ENCODE data around the gene ABI2.
A peak's percentile ranks its signal among the peaks of the same experiment; 100 is the strongest.

The ABI2 gene

GRCh38 chr2:203451689-203452088 lies 123.5 kb downstream of the ABI2 start:
- no peak for DNase-seq
- TF ChIP-seq GATA1 (IDR thresholded peaks at IDR 0.05; ENCODE audit: low read depth, low read length) (no peak), POLR2A (IDR thresholded peaks at IDR 0.05; ENCODE audit: low read length) (no peak)

DNA sequence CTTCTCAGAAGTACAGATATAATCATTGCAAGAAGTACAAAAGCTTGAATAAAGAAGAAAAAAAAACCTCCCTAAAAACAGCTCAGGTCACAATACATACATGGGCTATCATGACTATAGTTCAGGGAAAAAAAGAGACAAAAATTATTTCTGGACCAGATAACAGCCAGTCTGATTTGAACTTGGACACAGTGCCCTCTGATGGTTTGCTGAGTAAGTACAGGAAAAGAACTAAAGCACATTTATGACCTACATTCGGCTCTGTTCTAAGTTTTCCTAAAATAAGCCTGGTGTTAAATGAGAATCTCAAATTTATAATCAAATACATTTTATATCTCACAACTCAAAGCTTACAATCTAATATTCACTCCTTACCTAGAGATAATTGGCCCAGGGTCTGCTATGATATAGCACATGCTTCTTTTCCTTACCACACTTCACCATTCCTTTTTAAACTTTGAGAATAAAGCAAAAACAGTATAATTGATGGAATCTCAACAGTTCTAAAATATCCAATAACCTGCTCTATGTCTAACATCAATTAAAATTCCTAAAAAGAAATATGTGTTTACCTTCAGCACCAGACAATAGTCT lies 125.8 kb downstream of the ABI2 start:
- TF ChIP-seq POLR2A (IDR thresholded peaks at IDR 0.05; ENCODE audit: low read length): no peak
- no peak for TF ChIP-seq GATA1 (IDR thresholded peaks at IDR 0.05; ENCODE audit: low read depth, low read length)
- DNase-seq: peak; percentile 75 to 82

DNA sequence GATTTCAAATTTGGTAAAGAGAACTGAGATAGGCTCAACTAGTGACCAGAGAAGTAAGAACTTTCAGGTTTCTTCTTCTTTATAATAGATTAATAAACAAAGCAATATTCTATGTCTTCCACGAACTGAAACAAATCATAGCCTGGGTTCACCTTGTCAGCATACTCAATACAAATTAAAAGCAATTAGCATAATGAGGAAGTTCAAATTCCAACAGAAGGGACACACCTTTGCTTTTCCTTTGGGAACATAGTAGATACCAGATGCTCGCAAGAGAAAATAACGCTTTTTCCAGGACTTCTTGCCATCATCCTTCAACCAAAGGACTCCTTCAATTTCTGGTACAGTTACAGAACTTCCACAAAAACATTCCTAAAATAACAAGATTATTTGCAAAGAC lies 127.0 kb downstream of the ABI2 start:
- no peak for DNase-seq

DNA sequence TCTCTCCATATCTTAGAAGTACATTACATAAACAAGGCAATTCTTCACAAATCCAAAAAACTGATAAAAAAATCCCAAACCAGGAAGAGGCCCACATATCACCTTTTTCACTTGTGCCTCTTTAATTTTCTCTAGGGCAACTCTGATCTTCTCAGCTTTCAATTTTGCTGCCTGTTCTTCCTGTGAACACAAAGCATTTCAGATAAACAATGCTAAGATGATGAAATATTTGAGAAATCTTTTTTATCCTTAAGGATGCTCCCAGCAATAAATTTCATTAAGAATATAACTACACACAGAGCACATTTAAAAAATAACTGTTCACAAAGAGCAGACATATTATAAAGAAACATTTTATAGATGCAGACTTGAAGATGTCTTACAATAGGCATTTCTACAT lies 133.6 kb downstream of the ABI2 start:
- DNase-seq: no peak
- TF ChIP-seq GATA1 (IDR thresholded peaks at IDR 0.05; ENCODE audit: low read depth, low read length): no peak
- TF ChIP-seq POLR2A (IDR thresholded peaks at IDR 0.05; ENCODE audit: low read length): no peak

More for the DNA sequence above, 127.0 kb downstream of the ABI2 start:
- TF ChIP-seq POLR2A (IDR thresholded peaks at IDR 0.05; ENCODE audit: low read length): no peak
- TF ChIP-seq GATA1 (IDR thresholded peaks at IDR 0.05; ENCODE audit: low read depth, low read length): no peak

- no peak for DNase-seq
- TF ChIP-seq GATA1 (IDR thresholded peaks at IDR 0.05; ENCODE audit: low read depth, low read length) (no peak), POLR2A (IDR thresholded peaks at IDR 0.05; ENCODE audit: low read length) (no peak)
Observed at GRCh38 chr2:203462308-203462707, 134.1 kb downstream of the ABI2 start.

DNA sequence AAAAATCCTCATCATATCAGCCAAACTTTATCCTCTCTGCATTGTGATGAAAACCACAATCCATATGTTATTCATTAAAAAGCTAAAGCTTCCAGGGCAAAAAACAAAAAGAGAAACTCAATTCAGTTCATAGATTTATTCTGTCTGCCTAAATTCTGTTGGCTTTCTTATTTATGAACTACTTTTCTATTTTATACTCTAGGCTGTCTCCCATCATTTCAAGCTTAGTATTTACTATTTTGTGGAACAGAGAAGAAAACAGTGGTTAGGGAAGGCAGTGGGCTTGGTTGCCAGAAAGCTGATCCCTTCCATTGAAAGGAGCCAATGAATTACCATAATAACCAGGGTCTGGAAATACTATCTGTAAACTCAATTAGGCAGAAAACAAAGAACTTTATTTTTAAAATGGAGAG lies 135.1 kb downstream of the ABI2 start:
- no peak for DNase-seq
- TF ChIP-seq POLR2A (IDR thresholded peaks at IDR 0.05; ENCODE audit: low read length) (no peak), GATA1 (IDR thresholded peaks at IDR 0.05; ENCODE audit: low read depth, low read length) (no peak)

- TF ChIP-seq POLR2A (IDR thresholded peaks at IDR 0.05; ENCODE audit: low read length): no peak
- TF ChIP-seq GATA1 (IDR thresholded peaks at IDR 0.05; ENCODE audit: low read depth, low read length): no peak
- DNase-seq: no peak
Observed at GRCh38 chr2:203469546-203469945, 141.4 kb downstream of the ABI2 start.

- no peak for DNase-seq
- TF ChIP-seq GATA1 (IDR thresholded peaks at IDR 0.05; ENCODE audit: low read depth, low read length): no peak
- TF ChIP-seq POLR2A (IDR thresholded peaks at IDR 0.05; ENCODE audit: low read length): no peak
Observed at GRCh38 chr2:203470371-203470770, 142.2 kb downstream of the ABI2 start.

DNA sequence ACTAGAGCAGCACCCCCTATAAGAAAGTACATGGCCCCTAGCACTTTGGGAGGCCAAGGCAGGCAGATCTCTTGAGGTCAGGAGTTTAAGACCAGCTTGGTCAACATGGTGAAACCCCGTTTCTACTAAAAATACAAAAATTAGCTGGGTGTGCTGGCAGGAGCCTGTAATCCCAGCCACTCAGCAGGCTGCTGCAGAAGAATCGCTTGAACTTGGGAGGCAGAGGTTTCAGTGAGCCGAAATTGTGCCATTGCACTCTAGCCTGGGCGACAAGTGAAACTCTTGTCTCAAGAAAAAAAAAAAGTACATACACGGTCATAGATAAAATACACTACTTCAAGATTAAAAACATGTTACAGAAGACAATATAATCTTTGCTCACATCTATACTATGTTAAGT lies 143.1 kb downstream of the ABI2 start:
- no peak for TF ChIP-seq GATA1 (IDR thresholded peaks at IDR 0.05; ENCODE audit: low read depth, low read length)
- TF ChIP-seq POLR2A (IDR thresholded peaks at IDR 0.05; ENCODE audit: low read length): no peak
- no peak for DNase-seq

- DNase-seq: no peak
- no peak for TF ChIP-seq POLR2A (IDR thresholded peaks at IDR 0.05; ENCODE audit: low read length)
- no peak for TF ChIP-seq GATA1 (IDR thresholded peaks at IDR 0.05; ENCODE audit: low read depth, low read length)
Observed at GRCh38 chr2:203476881-203477280, 148.7 kb downstream of the ABI2 start.

DNA sequence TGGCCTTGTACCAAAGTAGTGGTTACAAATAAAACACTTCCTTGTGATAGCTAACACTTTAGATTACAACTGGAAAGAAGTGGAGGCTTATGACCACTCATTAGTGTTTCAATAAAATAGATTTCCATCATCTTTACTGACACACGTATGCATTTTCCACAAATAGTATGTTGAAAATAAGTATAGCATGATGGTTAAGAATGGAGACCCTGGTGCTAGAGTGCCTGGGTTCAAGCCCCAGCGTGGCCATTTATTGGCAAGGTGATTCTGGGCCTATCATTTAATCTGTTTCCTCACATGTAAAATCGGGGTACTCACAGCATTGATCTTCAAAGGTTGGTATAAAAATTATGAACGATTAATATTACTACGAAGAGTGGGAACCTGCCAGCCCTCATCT lies 152.4 kb downstream of the ABI2 start:
- no peak for TF ChIP-seq GATA1 (IDR thresholded peaks at IDR 0.05; ENCODE audit: low read depth, low read length)
- no peak for DNase-seq

GRCh38 chr2:203484266-203485112 lies 156.3 kb downstream of the ABI2 start:
- no peak for TF ChIP-seq GATA1 (IDR thresholded peaks at IDR 0.05; ENCODE audit: low read depth, low read length)
- TF ChIP-seq POLR2A (IDR thresholded peaks at IDR 0.05; ENCODE audit: low read length): no peak
- peak; percentile 26 to 32 for DNase-seq

GRCh38 chr2:203489531-203489930 lies 161.3 kb downstream of the ABI2 start:
- no peak for TF ChIP-seq POLR2A (IDR thresholded peaks at IDR 0.05; ENCODE audit: low read length)
- TF ChIP-seq GATA1 (IDR thresholded peaks at IDR 0.05; ENCODE audit: low read depth, low read length): no peak
- DNase-seq: no peak

DNA sequence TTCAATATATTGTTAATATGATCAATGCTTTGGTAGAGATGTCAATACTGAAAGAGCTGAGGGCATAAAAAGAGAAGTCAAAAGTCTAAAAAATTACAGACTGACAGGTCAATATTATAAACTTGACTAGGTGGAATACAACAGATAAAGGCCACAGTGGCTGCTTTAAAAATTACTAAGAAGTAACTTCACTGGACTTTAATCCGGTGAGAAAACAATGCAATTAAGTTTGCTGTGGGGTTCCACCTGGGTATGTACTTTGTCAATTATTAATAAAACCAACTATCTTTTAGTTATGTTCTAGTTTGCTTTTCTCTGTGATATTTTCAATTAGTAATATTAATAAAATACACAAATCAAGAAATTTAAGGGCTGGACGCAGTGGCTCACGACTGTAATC lies 162.2 kb downstream of the ABI2 start:
- DNase-seq: no peak
- TF ChIP-seq GATA1 (IDR thresholded peaks at IDR 0.05; ENCODE audit: low read depth, low read length): no peak

DNA sequence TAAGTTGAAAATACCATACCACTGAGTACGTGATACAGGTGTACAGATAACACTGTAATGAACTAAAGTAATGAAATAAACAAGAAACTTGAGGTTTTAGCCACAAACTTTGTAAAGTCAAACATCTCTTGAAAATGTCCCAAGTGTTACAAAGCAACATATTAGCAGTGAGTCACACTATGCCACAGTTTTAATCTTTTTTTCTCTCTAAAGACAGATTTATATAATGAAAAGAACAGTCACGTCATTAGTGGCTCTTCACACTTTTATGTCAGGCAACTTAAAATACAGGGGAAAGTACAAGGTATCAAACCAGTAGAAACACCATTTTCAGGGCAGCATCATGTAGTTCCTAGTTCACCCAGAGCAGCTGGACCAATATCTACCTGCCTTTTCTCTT lies 164.8 kb downstream of the ABI2 start:
- TF ChIP-seq GATA1 (IDR thresholded peaks at IDR 0.05; ENCODE audit: low read depth, low read length) (no peak), POLR2A (IDR thresholded peaks at IDR 0.05; ENCODE audit: low read length) (no peak)
- no peak for DNase-seq

All from erythroblast (primary cell).